H9 (cell line): ENCODE measurements around the gene TRPM3. TPM values are rescaled to one million over a fixed set of nuclear protein-coding genes. Genes with fewer than 3 reads are reported as not detected.

Experiments used
- DNase-seq: peaks from one replicate; pipeline ENCODE4 v3.0.0-alpha.2; 2017
- H2AFZ ChIP-seq: one replicate; pipeline ENCODE4 v1.6.1; 2013; ENCODE audit warnings: mild to moderate bottlenecking, low read length, control low read depth, moderate library complexity
- H2AK5ac ChIP-seq: 2 replicates; pipeline ENCODE4 v1.6.1; 2013; ENCODE audit warnings: low read length, control low read depth, mixed read lengths; ENCODE audit not compliant: insufficient read length
- H2BK120ac ChIP-seq: one replicate; pipeline ENCODE4 v1.6.1; 2013; ENCODE audit warnings: low read depth, mild to moderate bottlenecking, low read length, control low read depth, inconsistent platforms; ENCODE audit not compliant: poor library complexity, severe bottlenecking
- H2BK12ac ChIP-seq: 2 replicates; pipeline ENCODE4 v1.6.1; 2013; ENCODE audit warnings: low read length, control low read depth, mixed read lengths, low read depth; ENCODE audit not compliant: insufficient read length
- H2BK15ac ChIP-seq: 2 replicates; pipeline ENCODE4 v1.6.1; 2013; ENCODE audit warnings: low read depth, low read length, control low read depth
- H2BK20ac ChIP-seq: one replicate; pipeline ENCODE4 v1.6.1; 2013; ENCODE audit warnings: low read depth, mild to moderate bottlenecking, low read length, control low read depth, inconsistent platforms; ENCODE audit not compliant: poor library complexity, severe bottlenecking
- H2BK5ac ChIP-seq: 2 replicates; pipeline ENCODE4 v1.6.1; 2013; ENCODE audit warnings: low read length, control low read depth, mixed read lengths; ENCODE audit not compliant: insufficient read length
- H3K14ac ChIP-seq: 2 replicates; pipeline ENCODE4 v1.6.1; 2013; ENCODE audit warnings: low read length, control low read depth; ENCODE audit not compliant: insufficient read depth
- H3K18ac ChIP-seq: 2 replicates; pipeline ENCODE4 v1.6.1; 2013; ENCODE audit warnings: low read depth, mild to moderate bottlenecking, mixed read lengths, low read length, control low read depth; ENCODE audit not compliant: insufficient read length
- H3K23ac ChIP-seq: 2 replicates; pipeline ENCODE4 v1.6.1; 2013; ENCODE audit warnings: low read length, control low read depth, mixed read lengths, low read depth; ENCODE audit not compliant: insufficient read length
- H3K23me2 ChIP-seq: 2 replicates; pipeline ENCODE4 v1.6.1; 2013; ENCODE audit warnings: low read depth, mild to moderate bottlenecking, mixed read lengths, low read length, control low read depth; ENCODE audit not compliant: insufficient read length, poor library complexity, severe bottlenecking
- H3K27ac ChIP-seq: 2 replicates; pipeline ENCODE4 v1.5.1; 2013; ENCODE audit warnings: low read length, control low read depth, mixed read lengths, low read depth; ENCODE audit not compliant: insufficient read length
- H3K27me3 ChIP-seq: 2 replicates; pipeline ENCODE4 v1.6.1; 2013; ENCODE audit warnings: low read length, control low read depth, inconsistent platforms; ENCODE audit not compliant: insufficient read depth
- H3K4ac ChIP-seq: 2 replicates; pipeline ENCODE4 v1.6.1; 2013; ENCODE audit warnings: low read depth, mild to moderate bottlenecking, control low read depth, inconsistent platforms, low read length, moderate library complexity
- H3K4me1 ChIP-seq: 2 replicates; pipeline ENCODE4 v1.6.1; 2013; ENCODE audit warnings: low read length, control low read depth, inconsistent platforms; ENCODE audit not compliant: insufficient read depth
- H3K4me2 ChIP-seq: 2 replicates; pipeline ENCODE4 v1.6.1; 2013; ENCODE audit warnings: low read length, control low read depth, mixed read lengths; ENCODE audit not compliant: insufficient read length, insufficient read depth
- H3K56ac ChIP-seq: 2 replicates; pipeline ENCODE4 v1.6.1; 2013; ENCODE audit warnings: low read depth, mild to moderate bottlenecking, mixed read lengths, low read length, control low read depth; ENCODE audit not compliant: insufficient read length
- H3K79me1 ChIP-seq: 2 replicates; pipeline ENCODE4 v1.6.1; 2013; ENCODE audit warnings: low read depth, mild to moderate bottlenecking, moderate library complexity, low read length, control low read depth, inconsistent platforms; ENCODE audit not compliant: insufficient read depth, poor library complexity, severe bottlenecking
- H3K79me2 ChIP-seq: 2 replicates; pipeline ENCODE4 v1.6.1; 2013; ENCODE audit warnings: low read length, control low read depth, inconsistent platforms; ENCODE audit not compliant: insufficient read depth
- H3K9ac ChIP-seq: 2 replicates; pipeline ENCODE4 v1.6.1; 2013; ENCODE audit warnings: low read length, control low read depth, mixed read lengths; ENCODE audit not compliant: insufficient read length; ENCODE audit errors: extremely low read depth
- H3K9me3 ChIP-seq: one replicate; pipeline ENCODE4 v1.6.1; 2013; ENCODE audit warnings: low read depth, low read length, inconsistent platforms; ENCODE audit not compliant: control insufficient read depth
- H3T11ph ChIP-seq: one replicate; pipeline ENCODE4 v1.6.1; 2013; ENCODE audit warnings: mild to moderate bottlenecking, low read length, control low read depth, inconsistent platforms
- H4K20me1 ChIP-seq: one replicate; pipeline ENCODE4 v1.6.1; 2013; ENCODE audit not compliant: control insufficient read depth, insufficient read length, insufficient read depth
- H4K5ac ChIP-seq: 2 replicates; pipeline ENCODE4 v1.6.1; 2013; ENCODE audit warnings: low read depth, mild to moderate bottlenecking, mixed read lengths, low read length, control low read depth; ENCODE audit not compliant: insufficient read length
- H4K8ac ChIP-seq: replicated peaks from 2 replicates; pipeline ENCODE4 v1.6.1; 2013; ENCODE audit warnings: low read length, control low read depth, mixed read lengths, low read depth; ENCODE audit not compliant: insufficient read length
- H4K91ac ChIP-seq: 2 replicates; pipeline ENCODE4 v1.6.1; 2013; ENCODE audit warnings: low read depth, mild to moderate bottlenecking, moderate library complexity, mixed read lengths, low read length, control low read depth; ENCODE audit not compliant: insufficient read length
- H3K27ac Mint-ChIP-seq, 3 experiments: 2 replicates in 2 of 3; 3 replicates in 1 of 3; pipeline ENCODE4 v1.8.0; 2020 to 2021; ENCODE audit warnings: mixed read lengths in 3 of 3, mild to moderate bottlenecking in 1 of 3, moderate library complexity in 1 of 3
- H3K27me3 Mint-ChIP-seq: 2 replicates; pipeline ENCODE4 v1.8.0; 2021; ENCODE audit warnings: low read depth, mild to moderate bottlenecking, moderate library complexity, mixed read lengths
- H3K36me3 Mint-ChIP-seq, 3 experiments: 2 replicates in 2 of 3; 3 replicates in 1 of 3; pipeline ENCODE4 v1.8.0; 2020 to 2021; ENCODE audit warnings: low read depth in 3 of 3, mixed read lengths in 3 of 3; ENCODE audit not compliant: insufficient read depth in 1 of 3
- H3K4me1 Mint-ChIP-seq, 2 experiments: 2 replicates each; pipeline ENCODE4 v1.8.0; 2020; ENCODE audit warnings: mixed read lengths in 2 of 2
- H3K4me3 Mint-ChIP-seq, 2 experiments: 2 replicates in 1 of 2; 3 replicates in 1 of 2; pipeline ENCODE4 v1.8.0; 2020 to 2021; ENCODE audit warnings: mild to moderate bottlenecking in 2 of 2, mixed read lengths in 2 of 2, moderate library complexity in 1 of 2
- H3K9me3 Mint-ChIP-seq, 2 experiments: 2 replicates in 1 of 2; 3 replicates in 1 of 2; pipeline ENCODE4 v1.8.0; 2020; ENCODE audit warnings: mild to moderate bottlenecking in 2 of 2, mixed read lengths in 2 of 2, moderate library complexity in 1 of 2
- CTCF ChIP-seq: fragments of 200-600 bp; sonication (generic); conservative IDR thresholded peaks from 3 replicates; pipeline ENCODE4 v1.8.0; 2021; ENCODE audit warnings: antibody characterized with exemption, mild to moderate bottlenecking
- WGBS: extraction: QIAGEN DNeasy Blood & Tissue Kit; methylation state at CpG from one replicate; pipeline ENCODE4 v1.1.7; 2013; ENCODE audit warnings: missing lambda C conversion rate, low lambda C conversion rate, mixed read lengths; ENCODE audit not compliant: insufficient read length; ENCODE audit errors: extremely low coverage; 5-methylcytosine and 5-hydroxymethylcytosine counted together
- total RNA-seq: library from RNA; stranded (reverse); gene quantifications from 2 replicates; pipeline ENCODE4 v1.2.1, GENCODE V29; 2021

TRPM3 gene
- total RNA-seq, 1 experiment from 2014 or later, result 10.3 TPM

DNA sequence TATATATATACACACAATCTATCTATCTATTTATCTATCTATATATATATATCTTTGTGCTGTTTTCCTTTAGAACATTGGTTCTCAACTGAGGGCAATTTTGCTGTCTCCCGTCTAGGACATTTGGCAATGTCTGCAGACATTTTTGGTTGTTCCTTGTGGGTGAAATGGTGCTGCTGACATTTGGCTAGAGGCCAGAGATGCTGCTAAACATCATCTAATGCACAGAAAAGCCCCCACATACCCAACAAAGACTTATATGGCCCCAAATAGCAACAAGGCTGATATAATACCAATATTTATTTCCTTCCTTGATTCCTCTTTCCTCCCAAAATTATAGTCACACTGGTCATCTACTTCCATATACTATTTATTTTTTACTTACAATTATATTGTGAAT is 197.5 kb downstream of the TRPM3 start:
- TF ChIP-seq CTCF, result no peak
- no peak overlapping the region for H4K5ac ChIP-seq
- H3K79me1 ChIP-seq, result no peaks in the 10 kb centered on the region
- no peak overlapping the region for H2BK120ac ChIP-seq
- H3K18ac ChIP-seq, result no peak overlapping the region
- no peak overlapping the region for H2BK5ac ChIP-seq
- H2AK5ac ChIP-seq, result no peak overlapping the region
- no peak overlapping the region for H4K8ac ChIP-seq
- Mint-ChIP-seq H3K9me3 (no peaks in the 10 kb centered on the region), H3K27ac (no peak overlapping the region), H3K4me1 (peaks cover 0 to 3% of the 10 kb centered on the region in 2 experiments; a peak in 2 of 4 replicates), H3K27me3 (no peaks in the 10 kb centered on the region), H3K4me3 (no peak overlapping the region), H3K36me3 (no peaks in the 10 kb centered on the region)
- H2AFZ ChIP-seq, result no peak overlapping the region
- DNase-seq, result no peak
- no peak overlapping the region for H3T11ph ChIP-seq
- no peak overlapping the region for H3K14ac ChIP-seq
- H3K79me2 ChIP-seq, result no peaks in the 10 kb centered on the region
- H3K23me2 ChIP-seq, result no peaks in the 10 kb centered on the region
- no peaks in the 10 kb centered on the region for H3K27me3 ChIP-seq
- no peaks in the 10 kb centered on the region for H3K9me3 ChIP-seq
- H3K9ac ChIP-seq, result no peak overlapping the region
- H4K20me1 ChIP-seq, result no peaks in the 10 kb centered on the region
- no peak overlapping the region for H3K4ac ChIP-seq
- H2BK15ac ChIP-seq, result no peak overlapping the region
- no peaks in the 10 kb centered on the region; the same call in 1 of the 2 replicates for H3K4me1 ChIP-seq
- no CpG with 5 or more reads among the region's 1 CpG for WGBS
- H3K23ac ChIP-seq, result no peak overlapping the region
- no peak overlapping the region for H2BK12ac ChIP-seq
- H3K4me2 ChIP-seq, result no peak overlapping the region
- no peak overlapping the region for H3K27ac ChIP-seq
- H2BK20ac ChIP-seq, result no peak overlapping the region
- H4K91ac ChIP-seq, result no peak overlapping the region
- H3K56ac ChIP-seq, result no peak overlapping the region
